HCT116 (cell line): Measurements from ENCODE around the gene SLC25A39. TPM values are rescaled to one million over a fixed set of nuclear protein-coding genes. Genes with fewer than 3 reads are reported as not detected.

ENCODE experiments used
- ATAC-seq: fragments of 200-7000 bp; cut with Tn5 transposase; 2 replicates; pipeline ENCODE4 v1.9.1; 2020; ENCODE audit warnings: mild to moderate bottlenecking, moderate library complexity
- BruUV-seq: library from RNA; stranded (reverse); fragments of 400-500 nt; replicated peaks from 2 replicates; lab custom pipeline; 2021; lab: Mats Ljungman, UMichigan
- CTCF ChIA-PET: fragments of 300-600 bp; sonication (Branson Sonifier 250); formaldehyde crosslinking; loops from one replicate; lab custom pipeline; 2021; ENCODE audit warnings: antibody characterized with exemption; lab: Charles Lee
- POLR2A ChIA-PET: fragments of 300-600, 350-600 bp; sonication (Branson Sonifier 250); formaldehyde crosslinking; loops from one replicate; lab custom pipeline; 2021; ENCODE audit warnings: antibody characterized with exemption; lab: Charles Lee
- RAD21 ChIA-PET, 2 experiments: fragments of 300-600 bp; sonication (Branson Sonifier 250); formaldehyde crosslinking; loops; one replicate each; lab custom pipeline; 2023; ENCODE audit warnings: low total read pairs in 2 of 2; ENCODE audit not compliant: uncharacterized antibody in 2 of 2, unreplicated experiment in 2 of 2, low non-redundant PET in 1 of 2; lab: Charles Lee
- DNase-seq: peaks from one replicate; pipeline ENCODE4 v3.0.0-alpha.2; 2010; ENCODE audit warnings: low read depth, low spot score
- H2AFZ ChIP-seq: fragments of 200-600 bp; shearing (Covaris generic), sonication (generic); 2 replicates; pipeline ENCODE4 v1.6.1; 2017; ENCODE audit warnings: low read depth, mixed run types, mixed read lengths, antibody characterized with exemption, low read length; ENCODE audit not compliant: poor library complexity, severe bottlenecking
- H3K27ac ChIP-seq: 2 replicates; pipeline ENCODE4 v1.5.1; 2012; ENCODE audit warnings: low read depth, low read length
- H3K27me3 ChIP-seq: fragments of 200-600 bp; sonication (generic); 2 replicates; pipeline ENCODE4 v1.6.1; 2016; ENCODE audit warnings: mixed run types, low read length, mixed read lengths; ENCODE audit not compliant: insufficient read depth
- H3K36me3 ChIP-seq, 2 experiments: fragments of 200-500 bp in 1 of 2; fragments of 200-600 bp in 1 of 2; sonication (Bioruptor generic) in 1 of 2; sonication (generic) in 1 of 2; 2 replicates each; pipeline versions ENCODE4 v1.5.1 to v1.6.1; 2014 to 2016; ENCODE audit warnings: low read length in 2 of 2, inconsistent platforms in 1 of 2, mixed read lengths in 1 of 2, mixed run types in 1 of 2; ENCODE audit not compliant: insufficient read depth in 2 of 2, control insufficient read depth in 1 of 2
- H3K4me1 ChIP-seq, 2 experiments: fragments of 200-600 bp in 1 of 2; sonication (generic) in 1 of 2; 2 replicates each; pipeline versions ENCODE4 v1.5.1 to v1.6.1; 2012 to 2017; ENCODE audit warnings: low read length in 2 of 2, inconsistent platforms in 1 of 2, mild to moderate bottlenecking in 1 of 2, mixed read lengths in 1 of 2, mixed run types in 1 of 2, moderate library complexity in 1 of 2; ENCODE audit not compliant: insufficient read depth in 2 of 2, control insufficient read depth in 1 of 2
- H3K4me2 ChIP-seq: fragments of 200-600 bp; sonication (generic); 2 replicates; pipeline ENCODE4 v1.6.1; 2017; ENCODE audit warnings: mixed run types, low read length, mixed read lengths
- H3K4me3 ChIP-seq, 2 experiments: fragments of 200-600 bp in 1 of 2; sonication (generic) in 1 of 2; replicated peaks in 1 of 2; 2 replicates each; pipeline ENCODE4 v1.5.1; 2011 to 2016; ENCODE audit warnings: low read length in 2 of 2, control low read depth in 1 of 2, low read depth in 1 of 2, mild to moderate bottlenecking in 1 of 2, mixed read lengths in 1 of 2, mixed run types in 1 of 2
- H3K79me2 ChIP-seq: fragments of 200-600 bp; sonication (generic); 2 replicates; pipeline ENCODE4 v1.6.1; 2017; ENCODE audit warnings: mild to moderate bottlenecking, mixed run types, low read length, moderate library complexity, mixed read lengths; ENCODE audit not compliant: insufficient read depth
- H3K9ac ChIP-seq: fragments of 200-600 bp; sonication (generic); 2 replicates; pipeline ENCODE4 v1.6.1; 2016; ENCODE audit warnings: low read length, mixed read lengths
- H3K9me2 ChIP-seq: fragments of 200-600 bp; sonication (generic), shearing (Covaris generic); 2 replicates; pipeline ENCODE4 v1.6.1; 2017; ENCODE audit warnings: mixed run types, mild to moderate bottlenecking, moderate library complexity; ENCODE audit not compliant: insufficient read depth
- H3K9me3 ChIP-seq, 2 experiments: fragments of 200-500 bp in 1 of 2; fragments of 200-600 bp in 1 of 2; sonication (Bioruptor generic) in 1 of 2; sonication (generic) in 1 of 2; 2 replicates each; pipeline ENCODE4 v1.6.1; 2014 to 2017; ENCODE audit warnings: low read length in 2 of 2, mixed read lengths in 2 of 2, inconsistent platforms in 1 of 2, low read depth in 1 of 2, mild to moderate bottlenecking in 1 of 2, mixed run types in 1 of 2, moderate library complexity in 1 of 2; ENCODE audit not compliant: control insufficient read depth in 1 of 2, insufficient read depth in 1 of 2
- H4K20me1 ChIP-seq: fragments of 200-600 bp; sonication (generic), shearing (Covaris generic); 2 replicates; pipeline ENCODE4 v1.6.1; 2017; ENCODE audit warnings: mixed run types, mild to moderate bottlenecking, moderate library complexity; ENCODE audit not compliant: insufficient read depth
- ATF3 ChIP-seq: IDR thresholded peaks from 2 replicates; pipeline ENCODE4 v1.6.1; 2012
- CBX3 ChIP-seq: IDR thresholded peaks from 2 replicates; pipeline ENCODE4 v1.6.1; 2012; ENCODE audit warnings: low read depth
- CEBPB ChIP-seq: IDR thresholded peaks from 2 replicates; pipeline ENCODE4 v1.6.1; 2012; ENCODE audit warnings: low read depth
- CTCF ChIP-seq, 3 experiments: fragments of 200-600 bp in 1 of 3; sonication (generic) in 1 of 3; IDR thresholded peaks in 2 of 3; conservative IDR thresholded peaks in 1 of 3; 2 replicates each; pipeline ENCODE4 v1.5.1; 2012 to 2017; ENCODE audit warnings: low read depth in 2 of 3, low read length in 2 of 3, antibody characterized with exemption in 1 of 3, borderline replicate concordance in 1 of 3, control low read depth in 1 of 3, mild to moderate bottlenecking in 1 of 3, mixed read lengths in 1 of 3, mixed run types in 1 of 3, moderate library complexity in 1 of 3; ENCODE audit not compliant: insufficient read depth in 1 of 3
- EGR1 ChIP-seq: IDR thresholded peaks from 2 replicates; pipeline ENCODE4 v1.6.1; 2012; ENCODE audit warnings: low read depth
- ELF1 ChIP-seq: IDR thresholded peaks from 2 replicates; pipeline ENCODE4 v1.6.1; 2012; ENCODE audit warnings: low read depth, borderline replicate concordance
- EZH2 ChIP-seq: fragments of 200-600 bp; sonication (generic); IDR thresholded peaks from 2 replicates; pipeline ENCODE4 v1.6.1; 2017; ENCODE audit warnings: antibody characterized with exemption, mixed run types
- EZH2phosphoT487 ChIP-seq: fragments of 200-600 bp; IDR thresholded peaks from 2 replicates; pipeline ENCODE4 v1.6.1; 2018; ENCODE audit warnings: antibody characterized with exemption, borderline replicate concordance
- FOSL1 ChIP-seq: IDR thresholded peaks from 2 replicates; pipeline ENCODE4 v1.6.1; 2012; ENCODE audit warnings: low read depth
- JUND ChIP-seq: IDR thresholded peaks from 2 replicates; pipeline ENCODE4 v1.6.1; 2012
- MAX ChIP-seq: IDR thresholded peaks from 2 replicates; pipeline ENCODE4 v1.6.1; 2012
- POLR2A ChIP-seq: IDR thresholded peaks from 2 replicates; pipeline ENCODE4 v1.7.0; 2011; ENCODE audit warnings: borderline replicate concordance; ENCODE audit not compliant: insufficient read depth, insufficient read length; ENCODE audit errors: extremely low read depth
- POLR2AphosphoS5 ChIP-seq: IDR thresholded peaks from 2 replicates; pipeline ENCODE4 v1.6.1; 2011; ENCODE audit warnings: mild to moderate bottlenecking, low read depth, low read length, moderate library complexity
- RAD21 ChIP-seq: IDR thresholded peaks from 2 replicates; pipeline ENCODE4 v1.6.1; 2012; ENCODE audit warnings: low read depth, mild to moderate bottlenecking
- REST ChIP-seq: IDR thresholded peaks from 2 replicates; pipeline ENCODE4 v1.6.1; 2012; ENCODE audit warnings: low read depth
- SP1 ChIP-seq: IDR thresholded peaks from 2 replicates; pipeline ENCODE4 v1.6.1; 2012; ENCODE audit warnings: low read depth
- SRF ChIP-seq: IDR thresholded peaks from 2 replicates; pipeline ENCODE4 v1.6.1; 2012; ENCODE audit warnings: low read depth
- YY1 ChIP-seq: IDR thresholded peaks from 2 replicates; pipeline ENCODE4 v1.6.1; 2011; ENCODE audit warnings: low read length, low read depth, moderate library complexity, mild to moderate bottlenecking; ENCODE audit not compliant: insufficient replicate concordance; ENCODE audit errors: extremely low read depth
- ZFX ChIP-seq: fragments of 450-650 bp; IDR thresholded peaks from 2 replicates; pipeline ENCODE4 v1.6.1; 2017
- ZNF274 ChIP-seq: fragments of 200-500 bp; sonication (Bioruptor generic); IDR thresholded peaks from 2 replicates; pipeline ENCODE4 v1.6.1; 2014; ENCODE audit warnings: mild to moderate bottlenecking, low read depth, low read length, inconsistent platforms
- intact Hi-C: fragments of 100-400 bp; cut with micrococcal nuclease; formaldehyde crosslinking; loops from 2 replicates; pipeline ENCODE4 v1.10.0; 2022
- total RNA-seq: library from RNA; stranded (reverse); gene quantifications from one replicate; pipeline ENCODE4 v1.2.1, GENCODE V29; 2021; ENCODE audit not compliant: unreplicated experiment

The SLC25A39 gene
- total RNA-seq, 1 experiment from 2014 or later: 326 TPM

- H2AFZ ChIP-seq: no peak overlapping the region
- H3K9me2 ChIP-seq: no peaks in the 10 kb centered on the region
- no peak overlapping the region for H3K27ac ChIP-seq
- RAD21 ChIA-PET: no interaction called here
- no peak overlapping the region for H3K4me3 ChIP-seq
- H3K9ac ChIP-seq: no peak overlapping the region
- no peaks in the 10 kb centered on the region for H3K9me3 ChIP-seq
- no peaks in the 10 kb centered on the region for H3K36me3 ChIP-seq
- ATAC-seq (no peak), DNase-seq (no peak)
- TF ChIP-seq EZH2phosphoT487 (no peak), SRF (no peak), ELF1 (no peak), CEBPB (no peak), YY1 (no peak), CTCF (IDR thresholded peaks at IDR 0.05 in 2 of 3, conservative IDR thresholded peaks at IDR 0.05 in 1 of 3; ENCODE audit: borderline replicate concordance in 1 of 3, insufficient read depth in 1 of 3, low read depth in 2 of 3, low read length in 2 of 3) (no peak), ZNF274 (no peak), SP1 (no peak), POLR2A (no peak), MAX (no peak), ZFX (no peak), POLR2AphosphoS5 (no peak), JUND (no peak), ATF3 (no peak), RAD21 (no peak), FOSL1 (no peak), CBX3 (no peak), REST (no peak), EZH2 (no peak), EGR1 (no peak)
- CTCF ChIA-PET: interaction anchor here (1.1 kb wide), 1 partner anchor 123 kb away, joined by 3 read pairs; no protein-coding TSS in a partner anchor
- no peak overlapping the region for H3K4me2 ChIP-seq
- POLR2A ChIA-PET: no interaction called here
- intact Hi-C loops: no loop called here
- peaks cover 8 to 19% of the 10 kb centered on the region in 2 experiments for H3K4me1 ChIP-seq
- no TSS peak for BruUV-seq
- no peaks in the 10 kb centered on the region for H4K20me1 ChIP-seq
- H3K79me2 ChIP-seq: no peaks in the 10 kb centered on the region
- no peaks in the 10 kb centered on the region for H3K27me3 ChIP-seq
These were observed 8.7 kb upstream of the SLC25A39 start for GRCh38 chr17:44333371-44333770.
